HEK293 (cell line): ENCODE results near the gene DAAM1.

Source experiments
- CTCF ChIA-PET: fragments of 350-600 bp; formaldehyde crosslinking; extraction: SDS; loops from one replicate; lab custom pipeline; 2021; ENCODE audit warnings: antibody characterized with exemption; lab: Yijun Ruan, JAX
- POLR2A ChIA-PET: fragments of 300-600 bp; formaldehyde crosslinking; extraction: SDS; loops from one replicate; lab custom pipeline; 2020; ENCODE audit warnings: antibody characterized with exemption, inconsistent platforms; lab: Yijun Ruan, JAX
- H3K27ac ChIP-seq: fragments of 200-500 bp; sonication (Bioruptor generic); 2 replicates; pipeline ENCODE4 v1.5.1; 2014; ENCODE audit warnings: low read depth, low read length, control low read depth, inconsistent platforms; ENCODE audit errors: extremely low read depth
- H3K36me3 ChIP-seq, 2 experiments: fragments of 200-500 bp in 1 of 2; sonication (Bioruptor generic) in 1 of 2; 1 replicate in 1 of 2; 2 replicates in 1 of 2; pipeline ENCODE4 v1.5.1; 2014 to 2017; ENCODE audit warnings: inconsistent platforms in 2 of 2, low read length in 2 of 2; ENCODE audit not compliant: control insufficient read depth in 2 of 2, insufficient read depth in 1 of 2
- H3K4me1 ChIP-seq: fragments of 200-500 bp; sonication (Bioruptor generic); 2 replicates; pipeline ENCODE4 v1.5.1; 2014; ENCODE audit warnings: mild to moderate bottlenecking, low read length, inconsistent platforms; ENCODE audit not compliant: control insufficient read depth, insufficient read depth
- H3K4me3 ChIP-seq: 2 replicates; pipeline ENCODE4 v1.5.1; 2011; ENCODE audit warnings: low read depth, mild to moderate bottlenecking, control low read depth, low read length, moderate library complexity
- H3K9me3 ChIP-seq: fragments of 200-500 bp; sonication (Bioruptor generic); 2 replicates; pipeline ENCODE4 v1.5.1; 2014; ENCODE audit warnings: low read depth, low read length, inconsistent platforms; ENCODE audit not compliant: control insufficient read depth, insufficient read depth
- FEZF1 ChIP-seq: fragments of 450-650 bp; formaldehyde crosslinking; IDR thresholded peaks from 2 replicates; pipeline ENCODE4 v1.5.1; 2016; ENCODE audit warnings: missing biosample characterization, missing genetic modification characterization
- GLI2 ChIP-seq: fragments of 450-650 bp; formaldehyde crosslinking; IDR thresholded peaks from 2 replicates; pipeline ENCODE4; 2017; ENCODE audit warnings: missing biosample characterization, missing genetic modification characterization, low read depth, borderline replicate concordance
- GLIS1 ChIP-seq: fragments of 450-650 bp; formaldehyde crosslinking; IDR thresholded peaks from 2 replicates; pipeline ENCODE4 v1.5.1; 2016; ENCODE audit warnings: missing biosample characterization, missing genetic modification characterization
- IKZF3 ChIP-seq: fragments of 450-650 bp; IDR thresholded peaks from 2 replicates; pipeline ENCODE4 v1.5.0; 2018; ENCODE audit warnings: missing biosample characterization, mild to moderate bottlenecking, missing genetic modification characterization, moderate library complexity
- OSR2 ChIP-seq: fragments of 450-650 bp; formaldehyde crosslinking; IDR thresholded peaks from 2 replicates; pipeline ENCODE4 v1.5.1; 2016; ENCODE audit warnings: missing biosample characterization, missing genetic modification characterization
- SP7 ChIP-seq: fragments of 450-650 bp; formaldehyde crosslinking; IDR thresholded peaks from 2 replicates; pipeline ENCODE4 v1.5.1; 2016; ENCODE audit warnings: missing biosample characterization, missing genetic modification characterization
- ZBTB8A ChIP-seq: fragments of 450-650 bp; formaldehyde crosslinking; IDR thresholded peaks from 2 replicates; pipeline ENCODE4 v1.5.1; 2016; ENCODE audit warnings: missing biosample characterization, missing genetic modification characterization
- ZNF133 ChIP-seq: fragments of 450-650 bp; formaldehyde crosslinking; IDR thresholded peaks from 2 replicates; pipeline ENCODE4 v1.5.1; 2016; ENCODE audit warnings: missing biosample characterization, missing genetic modification characterization
- ZNF2 ChIP-seq: fragments of 450-650 bp; formaldehyde crosslinking; IDR thresholded peaks from 2 replicates; pipeline ENCODE4 v1.5.1; 2016; ENCODE audit warnings: missing biosample characterization, missing genetic modification characterization
- ZNF747 ChIP-seq: fragments of 450-650 bp; formaldehyde crosslinking; IDR thresholded peaks from 2 replicates; pipeline ENCODE4 v1.5.1; 2016; ENCODE audit warnings: missing biosample characterization, missing genetic modification characterization
- ZNF843 ChIP-seq: fragments of 450-650 bp; formaldehyde crosslinking; IDR thresholded peaks from 2 replicates; pipeline ENCODE4 v1.5.1; 2016; ENCODE audit warnings: missing biosample characterization, missing genetic modification characterization
- TF ChIP-seq, protein P1 (sequence below): fragments of 450-650 bp; formaldehyde crosslinking; IDR thresholded peaks from 2 replicates; pipeline ENCODE4 v1.5.1; 2017; ENCODE audit warnings: missing biosample characterization, missing genetic modification characterization
- TF ChIP-seq, protein P2 (sequence below): fragments of 450-650 bp; formaldehyde crosslinking; IDR thresholded peaks from 2 replicates; pipeline ENCODE4 v1.5.1; 2016; ENCODE audit warnings: missing biosample characterization, missing genetic modification characterization
- TF ChIP-seq, protein P3 (sequence below): fragments of 450-650 bp; formaldehyde crosslinking; IDR thresholded peaks from 2 replicates; pipeline ENCODE4 v1.5.0; 2017; ENCODE audit warnings: missing biosample characterization, missing genetic modification characterization, borderline replicate concordance
- TF ChIP-seq, protein P4 (sequence below): fragments of 450-650 bp; formaldehyde crosslinking; IDR thresholded peaks from 2 replicates; pipeline ENCODE4 v1.5.1; 2016; ENCODE audit warnings: missing biosample characterization, missing genetic modification characterization, low read depth

The DAAM1 gene

DNA sequence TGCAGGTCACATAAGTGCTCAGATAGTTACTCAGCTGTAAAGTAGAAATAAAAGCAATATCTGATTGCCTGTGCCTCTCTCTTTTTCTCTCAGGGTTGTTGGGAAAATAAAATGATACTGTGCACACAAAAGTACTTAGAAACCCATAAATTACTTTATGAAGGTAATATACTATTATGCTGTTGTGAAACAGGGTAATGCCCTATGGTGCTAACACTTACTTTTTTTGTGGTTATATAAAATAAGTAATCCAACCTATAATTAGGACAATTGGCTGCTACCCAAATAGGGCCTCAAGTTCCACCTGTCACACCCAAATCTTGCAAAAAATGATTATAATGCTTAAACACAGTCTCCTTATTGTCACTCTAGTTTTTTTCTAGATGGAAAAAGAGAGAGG lies 50.6 kb downstream of the DAAM1 start:
- no peak overlapping the region for H3K4me3 ChIP-seq
- H3K36me3 ChIP-seq, result no peaks in the 10 kb centered on the region
- H3K4me1 ChIP-seq, result peaks cover 12% of the 10 kb centered on the region
- CTCF ChIA-PET, result no interaction called here
- POLR2A ChIA-PET, result no interaction called here
- no peaks in the 10 kb centered on the region for H3K9me3 ChIP-seq
- H3K27ac ChIP-seq, result 0 out of 2 replicates have a peak overlapping the region, but pooled peaks have one; percentile 13
- TF ChIP-seq ZBTB8A (tag by site-specific recombination) (peak; percentile 34; the same call in 1 of the 2 replicates), ZNF843 (tag by site-specific recombination) (0 out of 2 replicates have a peak, but pooled peaks have one; percentile 34), OSR2 (tag by site-specific recombination) (peak; percentile 30; the same call in 1 of the 2 replicates), FEZF1 (peak; percentile 16; the same call in 1 of the 2 replicates), IKZF3 (peak; percentile 56; the same call in 1 of the 2 replicates), SP7 (tag by site-specific recombination) (peak; percentile 97), ZNF133 (tag by site-specific recombination) (no peak), GLI2 (tag by site-specific recombination) (no peak)
- TF ChIP-seq, protein P1, sequence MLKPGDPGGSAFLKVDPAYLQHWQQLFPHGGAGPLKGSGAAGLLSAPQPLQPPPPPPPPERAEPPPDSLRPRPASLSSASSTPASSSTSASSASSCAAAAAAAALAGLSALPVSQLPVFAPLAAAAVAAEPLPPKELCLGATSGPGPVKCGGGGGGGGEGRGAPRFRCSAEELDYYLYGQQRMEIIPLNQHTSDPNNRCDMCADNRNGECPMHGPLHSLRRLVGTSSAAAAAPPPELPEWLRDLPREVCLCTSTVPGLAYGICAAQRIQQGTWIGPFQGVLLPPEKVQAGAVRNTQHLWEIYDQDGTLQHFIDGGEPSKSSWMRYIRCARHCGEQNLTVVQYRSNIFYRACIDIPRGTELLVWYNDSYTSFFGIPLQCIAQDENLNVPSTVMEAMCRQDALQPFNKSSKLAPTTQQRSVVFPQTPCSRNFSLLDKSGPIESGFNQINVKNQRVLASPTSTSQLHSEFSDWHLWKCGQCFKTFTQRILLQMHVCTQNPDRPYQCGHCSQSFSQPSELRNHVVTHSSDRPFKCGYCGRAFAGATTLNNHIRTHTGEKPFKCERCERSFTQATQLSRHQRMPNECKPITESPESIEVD (tag by site-specific recombination), result peak; percentile 74
- TF ChIP-seq, protein P2, sequence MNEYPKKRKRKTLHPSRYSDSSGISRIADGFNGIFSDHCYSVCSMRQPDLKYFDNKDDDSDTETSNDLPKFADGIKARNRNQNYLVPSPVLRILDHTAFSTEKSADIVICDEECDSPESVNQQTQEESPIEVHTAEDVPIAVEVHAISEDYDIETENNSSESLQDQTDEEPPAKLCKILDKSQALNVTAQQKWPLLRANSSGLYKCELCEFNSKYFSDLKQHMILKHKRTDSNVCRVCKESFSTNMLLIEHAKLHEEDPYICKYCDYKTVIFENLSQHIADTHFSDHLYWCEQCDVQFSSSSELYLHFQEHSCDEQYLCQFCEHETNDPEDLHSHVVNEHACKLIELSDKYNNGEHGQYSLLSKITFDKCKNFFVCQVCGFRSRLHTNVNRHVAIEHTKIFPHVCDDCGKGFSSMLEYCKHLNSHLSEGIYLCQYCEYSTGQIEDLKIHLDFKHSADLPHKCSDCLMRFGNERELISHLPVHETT, result no peak
- TF ChIP-seq, protein P3, sequence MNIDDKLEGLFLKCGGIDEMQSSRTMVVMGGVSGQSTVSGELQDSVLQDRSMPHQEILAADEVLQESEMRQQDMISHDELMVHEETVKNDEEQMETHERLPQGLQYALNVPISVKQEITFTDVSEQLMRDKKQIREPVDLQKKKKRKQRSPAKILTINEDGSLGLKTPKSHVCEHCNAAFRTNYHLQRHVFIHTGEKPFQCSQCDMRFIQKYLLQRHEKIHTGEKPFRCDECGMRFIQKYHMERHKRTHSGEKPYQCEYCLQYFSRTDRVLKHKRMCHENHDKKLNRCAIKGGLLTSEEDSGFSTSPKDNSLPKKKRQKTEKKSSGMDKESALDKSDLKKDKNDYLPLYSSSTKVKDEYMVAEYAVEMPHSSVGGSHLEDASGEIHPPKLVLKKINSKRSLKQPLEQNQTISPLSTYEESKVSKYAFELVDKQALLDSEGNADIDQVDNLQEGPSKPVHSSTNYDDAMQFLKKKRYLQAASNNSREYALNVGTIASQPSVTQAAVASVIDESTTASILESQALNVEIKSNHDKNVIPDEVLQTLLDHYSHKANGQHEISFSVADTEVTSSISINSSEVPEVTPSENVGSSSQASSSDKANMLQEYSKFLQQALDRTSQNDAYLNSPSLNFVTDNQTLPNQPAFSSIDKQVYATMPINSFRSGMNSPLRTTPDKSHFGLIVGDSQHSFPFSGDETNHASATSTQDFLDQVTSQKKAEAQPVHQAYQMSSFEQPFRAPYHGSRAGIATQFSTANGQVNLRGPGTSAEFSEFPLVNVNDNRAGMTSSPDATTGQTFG (tag by site-specific recombination), result no peak

DNA sequence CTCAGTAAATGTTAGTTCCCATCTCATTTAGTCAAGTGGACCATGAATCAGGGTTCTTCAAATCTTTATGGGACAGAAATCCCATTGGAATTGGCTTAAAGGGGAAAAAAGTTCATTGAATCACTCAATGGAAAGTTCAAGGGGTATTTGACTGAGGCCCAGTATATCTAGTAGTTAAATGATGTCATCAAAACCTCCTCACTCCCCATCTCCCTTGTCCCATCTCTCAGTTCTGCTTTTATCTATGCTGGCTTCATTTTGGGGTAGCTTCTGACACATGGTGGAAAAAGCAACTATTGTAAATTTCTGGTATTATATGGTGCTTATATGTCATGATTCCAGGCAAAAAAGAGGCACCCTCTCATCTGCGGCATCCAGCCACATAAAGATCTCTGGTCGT lies 51.9 kb downstream of the DAAM1 start:
- ChIA-PET POLR2A (no interaction called here), CTCF (interaction anchor here (0.8 to 1.1 kb wide), 2 partner anchors 114 to 739 kb away, joined by 3 to 4 read pairs; no protein-coding TSS in a partner anchor)
- H3K9me3 ChIP-seq, result no peaks in the 10 kb centered on the region
- no peaks in the 10 kb centered on the region for H3K36me3 ChIP-seq
- no peak overlapping the region for H3K27ac ChIP-seq
- H3K4me1 ChIP-seq, result peaks cover 12% of the 10 kb centered on the region
- H3K4me3 ChIP-seq, result no peak overlapping the region
- TF ChIP-seq, protein P4, sequence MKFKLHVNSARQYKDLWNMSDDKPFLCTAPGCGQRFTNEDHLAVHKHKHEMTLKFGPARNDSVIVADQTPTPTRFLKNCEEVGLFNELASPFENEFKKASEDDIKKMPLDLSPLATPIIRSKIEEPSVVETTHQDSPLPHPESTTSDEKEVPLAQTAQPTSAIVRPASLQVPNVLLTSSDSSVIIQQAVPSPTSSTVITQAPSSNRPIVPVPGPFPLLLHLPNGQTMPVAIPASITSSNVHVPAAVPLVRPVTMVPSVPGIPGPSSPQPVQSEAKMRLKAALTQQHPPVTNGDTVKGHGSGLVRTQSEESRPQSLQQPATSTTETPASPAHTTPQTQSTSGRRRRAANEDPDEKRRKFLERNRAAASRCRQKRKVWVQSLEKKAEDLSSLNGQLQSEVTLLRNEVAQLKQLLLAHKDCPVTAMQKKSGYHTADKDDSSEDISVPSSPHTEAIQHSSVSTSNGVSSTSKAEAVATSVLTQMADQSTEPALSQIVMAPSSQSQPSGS (tag by site-specific recombination), result peak; percentile 39; the same call in 1 of the 2 replicates
- no peak for TF ChIP-seq ZNF2

DNA sequence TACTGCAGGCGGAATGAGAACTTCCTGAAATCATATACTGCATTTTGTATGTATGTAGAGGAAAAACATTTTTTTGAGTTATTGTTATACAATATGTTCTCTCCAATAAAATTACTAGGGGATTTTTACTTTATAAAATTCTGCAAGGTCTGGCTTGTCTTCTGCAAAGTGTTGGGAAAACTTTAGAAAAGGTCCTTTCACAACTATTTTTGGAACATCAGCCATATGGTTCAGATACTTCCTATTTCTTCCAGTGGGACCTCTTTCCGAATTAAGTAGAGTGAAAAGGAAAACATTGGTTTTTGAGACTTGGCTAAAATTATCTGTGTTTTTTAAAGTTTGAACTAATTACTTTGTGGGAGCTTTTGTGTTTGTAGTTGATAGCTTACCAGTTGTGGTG lies 52.7 kb downstream of the DAAM1 start:
- POLR2A ChIA-PET, result no interaction called here
- Histone ChIP-seq H3K9me3 (no peaks in the 10 kb centered on the region), H3K36me3 (no peaks in the 10 kb centered on the region), H3K4me1 (peaks cover 12% of the 10 kb centered on the region), H3K4me3 (no peak overlapping the region), H3K27ac (no peak overlapping the region)
- TF ChIP-seq ZNF747 (no peak), ZNF2 (no peak), GLIS1 (tag by site-specific recombination) (no peak)
- CTCF ChIA-PET, result interaction anchor here (0.6 kb wide), 1 partner anchor 13 kb away, joined by 3 read pairs; no protein-coding TSS in a partner anchor
